Nephron (organoid): ENCODE results near the gene SSR1.

Experiments used
- H3K27ac Mint-ChIP-seq, 3 experiments: 2 replicates each; pipeline ENCODE4 v1.8.0; 2020; ENCODE audit warnings: mixed read lengths in 3 of 3, mild to moderate bottlenecking in 2 of 3, moderate library complexity in 1 of 3
- H3K27me3 Mint-ChIP-seq: 2 replicates; pipeline ENCODE4 v1.8.0; 2021; ENCODE audit warnings: low read depth, mild to moderate bottlenecking, moderate library complexity, mixed read lengths
- H3K36me3 Mint-ChIP-seq: 2 replicates; pipeline ENCODE4 v1.8.0; 2020; ENCODE audit warnings: low read depth, mixed read lengths
- H3K4me1 Mint-ChIP-seq: 2 replicates; pipeline ENCODE4 v1.8.0; 2020; ENCODE audit warnings: mixed read lengths
- H3K4me3 Mint-ChIP-seq, 3 experiments: 2 replicates each; pipeline ENCODE4 v1.8.0; 2020; ENCODE audit warnings: mild to moderate bottlenecking in 3 of 3, mixed read lengths in 3 of 3, moderate library complexity in 2 of 3
- H3K9me3 Mint-ChIP-seq: 2 replicates; pipeline ENCODE4 v1.8.0; 2020; ENCODE audit warnings: mixed read lengths
- TF ChIP-seq, protein P1 (sequence below), 3 experiments: fragments of 200-600 bp; sonication (generic); IDR thresholded peaks; one replicate each; pipeline ENCODE4 v1.5.0; 2021; ENCODE audit warnings: antibody characterized with exemption in 3 of 3; ENCODE audit not compliant: unreplicated experiment in 3 of 3

The SSR1 gene

DNA sequence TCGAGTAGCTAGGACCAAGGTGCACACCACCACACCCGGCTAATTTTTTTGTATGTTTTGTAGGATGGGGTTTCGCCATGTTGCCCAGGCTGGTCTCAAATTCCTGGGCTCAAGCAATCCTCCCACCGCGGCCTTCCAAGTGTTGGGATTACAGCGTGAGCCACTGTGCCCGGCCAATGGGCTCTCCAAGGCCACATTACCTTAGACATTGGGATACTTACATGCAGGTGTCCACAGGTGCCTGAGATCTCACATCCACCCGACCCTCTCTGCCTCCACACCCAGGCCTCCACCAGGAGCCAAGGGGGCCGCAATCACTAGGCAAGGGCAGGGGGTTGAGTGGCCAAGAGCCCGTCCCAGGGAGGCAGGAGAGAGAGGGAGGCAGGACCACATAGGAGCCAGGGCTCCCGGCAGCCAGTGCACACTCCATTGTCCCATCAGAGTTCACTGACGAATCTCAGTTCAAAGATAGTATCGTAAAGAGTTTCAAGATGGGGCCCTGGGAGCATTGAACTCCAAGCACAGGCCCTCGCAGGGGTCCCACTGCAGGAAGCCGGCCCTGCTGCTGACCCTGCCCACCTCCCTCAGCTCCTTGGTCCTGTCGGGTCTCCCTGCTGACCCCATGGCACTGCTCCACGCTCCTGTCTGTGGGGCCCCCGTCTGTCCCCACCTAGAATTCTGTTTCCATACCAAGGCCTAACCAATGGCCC, 55.3 kb downstream of the SSR1 start:
- Mint-ChIP-seq H3K9me3 (no peaks in the 10 kb centered on the region), H3K27ac (peak overlapping the region in 1 of 3 experiments; percentile 75)

DNA sequence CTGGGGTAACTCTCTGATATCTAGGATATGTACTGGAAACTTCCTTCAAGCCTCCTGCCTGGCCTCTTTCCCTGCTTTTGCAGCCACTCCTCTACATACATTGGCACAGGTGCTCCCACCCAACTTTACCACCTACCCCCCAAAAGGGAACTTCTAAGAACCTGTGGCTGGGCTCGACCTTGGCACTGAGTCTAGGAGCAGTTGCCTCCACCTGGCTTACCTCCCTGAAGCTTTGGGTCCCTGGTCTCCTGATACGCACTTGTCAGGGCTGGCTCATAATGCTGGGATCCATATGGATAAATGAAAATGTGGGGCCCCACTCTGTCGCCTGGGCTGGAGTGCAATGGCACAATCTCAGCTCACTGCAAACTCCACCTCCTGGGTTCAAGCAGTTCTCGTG, 56.2 kb downstream of the SSR1 start:
- no peaks in the 10 kb centered on the region for H3K9me3 Mint-ChIP-seq
- peaks cover 8% of the 10 kb centered on the region for H3K27me3 Mint-ChIP-seq
- TF ChIP-seq, protein P1, sequence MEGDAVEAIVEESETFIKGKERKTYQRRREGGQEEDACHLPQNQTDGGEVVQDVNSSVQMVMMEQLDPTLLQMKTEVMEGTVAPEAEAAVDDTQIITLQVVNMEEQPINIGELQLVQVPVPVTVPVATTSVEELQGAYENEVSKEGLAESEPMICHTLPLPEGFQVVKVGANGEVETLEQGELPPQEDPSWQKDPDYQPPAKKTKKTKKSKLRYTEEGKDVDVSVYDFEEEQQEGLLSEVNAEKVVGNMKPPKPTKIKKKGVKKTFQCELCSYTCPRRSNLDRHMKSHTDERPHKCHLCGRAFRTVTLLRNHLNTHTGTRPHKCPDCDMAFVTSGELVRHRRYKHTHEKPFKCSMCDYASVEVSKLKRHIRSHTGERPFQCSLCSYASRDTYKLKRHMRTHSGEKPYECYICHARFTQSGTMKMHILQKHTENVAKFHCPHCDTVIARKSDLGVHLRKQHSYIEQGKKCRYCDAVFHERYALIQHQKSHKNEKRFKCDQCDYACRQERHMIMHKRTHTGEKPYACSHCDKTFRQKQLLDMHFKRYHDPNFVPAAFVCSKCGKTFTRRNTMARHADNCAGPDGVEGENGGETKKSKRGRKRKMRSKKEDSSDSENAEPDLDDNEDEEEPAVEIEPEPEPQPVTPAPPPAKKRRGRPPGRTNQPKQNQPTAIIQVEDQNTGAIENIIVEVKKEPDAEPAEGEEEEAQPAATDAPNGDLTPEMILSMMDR (IDR thresholded peaks at IDR 0.05; ENCODE audit: unreplicated experiment in 3 of 3): no peak
- no peak overlapping the region for H3K27ac Mint-ChIP-seq
- H3K4me3 Mint-ChIP-seq: no peak overlapping the region
- peaks cover 38% of the 10 kb centered on the region for H3K4me1 Mint-ChIP-seq
- peaks cover 4% of the 10 kb centered on the region for H3K36me3 Mint-ChIP-seq

More for the DNA sequence above, 55.3 kb downstream of the SSR1 start:
- peaks cover 44% of the 10 kb centered on the region for H3K4me1 Mint-ChIP-seq
- peaks cover 8% of the 10 kb centered on the region for H3K27me3 Mint-ChIP-seq
- peaks cover 4% of the 10 kb centered on the region for H3K36me3 Mint-ChIP-seq
- TF ChIP-seq, protein P1 (IDR thresholded peaks at IDR 0.05; ENCODE audit: unreplicated experiment in 3 of 3): no peak
- H3K4me3 Mint-ChIP-seq: no peak overlapping the region

- Mint-ChIP-seq H3K27me3 (peaks cover 3% of the 10 kb centered on the region), H3K4me3 (no peak overlapping the region), H3K4me1 (peaks cover 32% of the 10 kb centered on the region), H3K9me3 (no peaks in the 10 kb centered on the region), H3K36me3 (peaks cover 4% of the 10 kb centered on the region), H3K27ac (no peak overlapping the region)
- TF ChIP-seq, protein P1 (IDR thresholded peaks at IDR 0.05; ENCODE audit: unreplicated experiment in 3 of 3): no peak
Observed at GRCh38 chr6:7255918-7256317, 57.1 kb downstream of the SSR1 start.

DNA sequence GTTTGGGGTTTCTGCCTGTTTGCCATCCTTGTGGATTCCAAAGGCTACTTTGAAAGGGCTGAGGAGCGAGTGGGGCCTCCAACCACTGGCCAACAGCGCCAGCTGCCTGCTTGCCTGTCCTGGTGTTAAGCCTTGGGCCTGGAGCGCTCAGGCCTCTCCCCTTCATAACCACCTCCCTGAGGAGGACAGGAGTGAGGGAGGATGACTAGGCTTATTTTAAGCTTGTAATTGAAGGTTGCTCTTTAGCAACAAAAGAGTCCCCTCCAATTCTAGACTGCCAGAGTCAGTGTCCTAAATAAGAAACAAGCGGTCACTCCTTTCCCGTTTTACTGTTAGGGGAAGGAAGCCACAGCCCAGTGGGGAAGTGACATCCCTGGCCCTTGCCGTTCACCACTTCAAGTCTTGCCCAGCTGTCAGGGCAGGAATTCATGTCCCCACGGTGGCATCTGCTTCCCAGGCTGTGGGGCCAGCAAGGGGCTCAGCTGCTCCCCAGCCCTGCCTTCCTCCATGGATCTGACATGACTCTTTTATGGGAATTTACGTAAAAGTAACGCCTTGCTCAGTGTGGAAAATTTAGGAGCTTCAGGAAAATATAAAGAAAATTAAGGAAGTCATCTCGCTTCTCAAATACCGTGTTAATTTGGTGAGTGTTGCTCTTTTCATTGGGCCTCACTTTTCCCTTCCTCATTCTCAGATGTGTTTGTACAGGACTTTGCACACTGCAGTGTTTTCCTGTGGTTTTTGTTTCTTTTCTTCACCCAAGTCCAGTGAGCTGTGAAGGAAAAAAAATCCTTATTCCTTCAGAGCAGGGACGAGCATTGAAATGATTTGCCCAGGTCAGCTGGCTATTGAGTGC, 57.8 kb downstream of the SSR1 start:
- peak overlapping the region; percentile 43 to 82 (median 55) for H3K27ac Mint-ChIP-seq
- peaks cover 3% of the 10 kb centered on the region for H3K27me3 Mint-ChIP-seq
- TF ChIP-seq, protein P1 (IDR thresholded peaks at IDR 0.05; ENCODE audit: unreplicated experiment in 3 of 3): no peak
- no peaks in the 10 kb centered on the region for H3K9me3 Mint-ChIP-seq
- peaks cover 8% of the 10 kb centered on the region for H3K36me3 Mint-ChIP-seq
- H3K4me3 Mint-ChIP-seq: no peak overlapping the region
- peaks cover 25% of the 10 kb centered on the region for H3K4me1 Mint-ChIP-seq

DNA sequence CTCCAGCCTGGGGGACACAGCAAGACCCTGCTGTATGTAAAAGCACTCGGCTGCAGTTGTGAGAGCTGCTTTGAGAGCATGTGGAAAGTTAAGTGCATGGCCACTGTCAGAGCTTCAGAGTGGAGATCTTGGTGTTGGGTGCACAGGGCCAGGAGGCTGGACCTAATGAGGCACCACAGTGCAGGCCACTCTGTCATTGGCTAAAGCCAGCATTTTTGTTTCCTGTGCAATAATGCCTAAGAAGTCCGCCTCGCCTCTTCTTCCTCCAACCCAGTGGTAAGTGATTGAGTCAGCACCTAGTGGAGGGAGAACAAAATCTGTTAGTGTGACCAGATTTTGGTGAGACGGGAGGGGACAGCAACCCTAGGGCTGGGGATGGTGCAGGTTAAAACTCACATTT, 60.6 kb downstream of the SSR1 start:
- H3K4me3 Mint-ChIP-seq: no peak overlapping the region
- peaks cover 3% of the 10 kb centered on the region for H3K27me3 Mint-ChIP-seq
- H3K27ac Mint-ChIP-seq: no peak overlapping the region
- peaks cover 14% of the 10 kb centered on the region for H3K4me1 Mint-ChIP-seq
- H3K36me3 Mint-ChIP-seq: peaks cover 25% of the 10 kb centered on the region
- H3K9me3 Mint-ChIP-seq: no peaks in the 10 kb centered on the region
- TF ChIP-seq, protein P1 (IDR thresholded peaks at IDR 0.05; ENCODE audit: unreplicated experiment in 3 of 3): no peak
